HG02798 (cell line): ENCODE results near the gene TEX261.
A peak's percentile ranks its signal among the peaks of the same experiment; 100 is the strongest.
"Not testable (repeated sequence)": the region's sequence is repeated elsewhere in the genome, so short reads cannot be mapped to it uniquely, and the experiment has no call there.

Source experiments
- ATAC-seq: cut with Tn5 transposase; IDR thresholded peaks from one replicate; pipeline ENCODE4 v1.9.1; 2021; ENCODE audit warnings: mild to moderate bottlenecking; ENCODE audit not compliant: unreplicated experiment, poor library complexity

TEX261 gene

GRCh38 chr2:71000780-71001591 is 6.3 kb upstream of the TEX261 start:
- ATAC-seq: peak; percentile 93

GRCh38 chr2:70999931-71000330 is 5.3 kb upstream of the TEX261 start:
- ATAC-seq: not testable (repeated sequence)

DNA sequence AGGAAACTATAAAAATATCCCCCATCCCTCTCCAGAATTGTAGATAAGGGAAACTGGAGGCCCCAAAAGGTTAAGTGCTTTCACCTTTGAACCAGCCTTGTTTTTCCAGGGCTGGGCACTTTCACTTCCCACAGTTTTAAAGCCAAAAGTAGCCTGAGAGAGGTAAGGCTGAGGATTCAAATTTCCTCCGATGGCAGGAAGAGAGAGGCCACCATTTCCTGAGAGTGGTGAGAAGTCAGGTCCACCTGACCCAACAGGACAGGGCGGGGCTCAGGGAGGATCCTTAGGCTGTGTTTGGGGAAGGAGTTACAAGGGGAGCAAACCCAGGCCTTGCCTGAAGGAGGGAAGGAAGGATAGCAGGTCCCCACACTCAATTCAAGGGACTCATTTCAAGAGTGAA is 4.7 kb upstream of the TEX261 start:
- ATAC-seq: no peak

GRCh38 chr2:70998885-70999284 is 4.2 kb upstream of the TEX261 start:
- ATAC-seq: not testable (repeated sequence)

DNA sequence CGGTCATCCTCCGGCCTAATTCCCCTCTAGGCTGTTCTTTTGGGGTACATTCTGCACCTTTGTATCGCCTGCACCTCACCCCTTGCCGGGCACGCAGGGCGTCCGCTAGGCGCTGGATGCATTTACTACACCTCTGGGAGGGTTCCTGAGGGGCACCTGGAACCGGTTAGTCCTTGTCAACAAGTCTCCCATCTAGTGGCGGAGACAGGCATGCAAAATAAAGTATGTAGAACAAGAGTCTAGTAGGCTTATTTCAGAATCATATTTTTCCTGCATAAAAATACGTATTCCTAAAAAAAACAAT is 705 bp upstream of the TEX261 start:
- ATAC-seq: peak; percentile 36

DNA sequence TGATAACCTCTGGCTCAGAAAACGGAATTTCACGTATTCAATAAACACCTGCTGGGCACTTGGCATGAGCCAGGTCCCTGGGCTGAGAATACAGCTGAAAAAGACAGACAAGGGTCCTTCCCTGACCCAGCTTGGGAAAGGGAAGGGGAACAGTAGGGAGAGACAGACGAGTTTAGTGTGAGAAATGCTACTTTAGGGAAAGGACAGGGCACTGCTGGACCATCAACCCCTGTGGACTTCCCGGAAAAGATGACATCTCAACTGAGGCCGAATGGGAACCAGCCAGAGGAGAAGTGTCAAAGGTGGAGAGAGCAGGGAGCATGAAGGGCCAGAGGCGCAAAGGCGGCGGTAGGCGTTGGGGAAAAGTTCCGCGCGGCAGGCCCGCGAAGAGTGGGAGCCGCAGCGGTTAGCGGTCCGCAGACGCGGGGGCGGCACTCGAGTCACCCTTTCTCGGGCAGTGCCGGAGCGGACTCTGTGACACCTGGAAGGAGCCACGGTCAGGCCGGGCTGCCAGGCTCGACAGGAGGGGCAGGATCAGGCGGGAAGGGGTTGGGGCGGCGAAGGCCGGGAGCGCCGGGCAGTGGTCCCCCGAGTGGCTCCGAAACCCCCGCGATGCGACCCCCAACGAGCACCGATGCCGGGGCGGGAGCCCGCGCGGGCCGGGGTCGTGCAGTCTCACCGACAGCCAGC is 519 bp downstream of the TEX261 start:
- ATAC-seq: peak; percentile 31

DNA sequence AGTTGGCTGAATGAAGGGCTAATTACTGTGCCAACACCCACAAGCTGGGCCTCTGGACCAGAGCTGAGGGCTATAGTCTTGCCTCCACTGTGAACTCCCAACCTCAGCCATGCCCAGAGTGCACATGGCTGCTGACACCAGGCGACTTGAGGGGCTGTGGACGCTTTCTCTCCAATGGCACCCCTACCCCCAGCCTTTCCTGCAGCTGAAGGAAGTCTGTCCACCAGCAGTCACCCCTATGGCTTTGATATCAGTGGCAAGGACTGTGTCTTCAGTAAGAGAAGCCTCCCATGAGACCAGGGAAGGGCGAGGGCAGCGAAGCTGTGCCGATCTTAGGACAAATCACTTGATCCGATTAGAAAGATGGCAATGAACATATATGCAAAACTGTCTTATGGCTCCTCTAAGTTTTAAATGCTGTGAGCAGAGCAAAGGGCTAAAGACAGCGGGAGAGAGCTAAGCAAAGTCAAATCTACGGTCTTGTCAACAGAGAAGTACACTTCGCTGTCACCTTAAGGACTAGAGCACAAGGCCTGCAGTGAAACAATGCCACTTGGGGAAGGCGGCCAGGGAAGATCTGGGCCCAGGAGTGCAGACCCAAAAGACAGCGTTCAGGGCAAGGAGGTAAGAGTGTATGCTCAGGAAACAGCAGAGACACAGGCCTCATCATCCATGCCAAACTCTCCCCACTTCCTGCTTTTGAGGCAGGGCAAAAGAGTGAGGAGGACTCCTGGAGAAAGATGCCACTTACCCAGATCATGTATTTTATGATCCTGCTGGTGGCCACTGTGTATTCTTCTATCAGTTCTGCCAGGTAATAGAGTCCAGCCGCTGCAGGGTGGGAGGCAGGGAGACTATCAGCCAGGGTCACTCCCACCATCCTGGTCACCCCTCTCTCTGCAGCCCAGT is 1.5 kb downstream of the TEX261 start:
- no peak for ATAC-seq

GRCh38 chr2:70991742-70992141 is 2.9 kb downstream of the TEX261 start:
- ATAC-seq: no peak

DNA sequence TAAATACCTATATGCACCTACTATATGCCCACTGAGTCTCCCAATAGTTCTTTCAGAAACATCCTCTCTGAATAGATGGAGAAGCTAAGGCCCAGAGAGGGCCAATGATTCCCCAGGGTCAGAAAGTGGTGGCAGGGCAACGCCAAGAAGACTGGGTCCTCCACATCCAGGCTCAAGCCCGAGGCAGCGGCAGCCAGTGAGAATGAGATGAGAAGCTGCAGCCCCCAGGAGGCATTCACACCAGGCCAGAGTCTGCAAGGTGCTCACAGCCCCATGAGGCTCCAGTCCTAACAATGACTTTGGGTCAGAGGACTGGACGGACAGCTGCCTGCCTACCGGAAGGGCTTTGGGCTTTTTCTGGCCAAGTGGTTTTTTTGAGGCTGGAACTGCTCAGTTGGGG is 3.5 kb downstream of the TEX261 start:
- no peak for ATAC-seq

DNA sequence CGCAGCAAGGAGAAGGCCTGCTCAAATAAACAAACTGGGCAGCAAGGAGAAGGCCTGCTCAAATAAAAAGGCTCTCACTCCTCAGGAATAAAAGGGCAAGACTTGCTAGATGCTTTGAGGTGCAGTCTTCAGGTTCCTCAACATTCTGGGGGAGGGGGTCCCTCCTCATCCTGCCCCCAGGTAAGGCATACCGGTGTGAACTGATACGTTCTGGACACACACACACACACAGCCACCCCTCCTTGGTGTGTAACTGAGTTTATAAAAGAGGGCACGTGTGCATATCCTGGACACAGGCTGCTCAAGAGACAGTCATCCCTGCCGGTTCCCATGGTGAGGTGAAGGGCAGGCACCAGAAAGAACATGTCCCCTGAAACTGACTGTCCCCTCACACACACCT is 4.5 kb downstream of the TEX261 start:
- ATAC-seq: no peak

DNA sequence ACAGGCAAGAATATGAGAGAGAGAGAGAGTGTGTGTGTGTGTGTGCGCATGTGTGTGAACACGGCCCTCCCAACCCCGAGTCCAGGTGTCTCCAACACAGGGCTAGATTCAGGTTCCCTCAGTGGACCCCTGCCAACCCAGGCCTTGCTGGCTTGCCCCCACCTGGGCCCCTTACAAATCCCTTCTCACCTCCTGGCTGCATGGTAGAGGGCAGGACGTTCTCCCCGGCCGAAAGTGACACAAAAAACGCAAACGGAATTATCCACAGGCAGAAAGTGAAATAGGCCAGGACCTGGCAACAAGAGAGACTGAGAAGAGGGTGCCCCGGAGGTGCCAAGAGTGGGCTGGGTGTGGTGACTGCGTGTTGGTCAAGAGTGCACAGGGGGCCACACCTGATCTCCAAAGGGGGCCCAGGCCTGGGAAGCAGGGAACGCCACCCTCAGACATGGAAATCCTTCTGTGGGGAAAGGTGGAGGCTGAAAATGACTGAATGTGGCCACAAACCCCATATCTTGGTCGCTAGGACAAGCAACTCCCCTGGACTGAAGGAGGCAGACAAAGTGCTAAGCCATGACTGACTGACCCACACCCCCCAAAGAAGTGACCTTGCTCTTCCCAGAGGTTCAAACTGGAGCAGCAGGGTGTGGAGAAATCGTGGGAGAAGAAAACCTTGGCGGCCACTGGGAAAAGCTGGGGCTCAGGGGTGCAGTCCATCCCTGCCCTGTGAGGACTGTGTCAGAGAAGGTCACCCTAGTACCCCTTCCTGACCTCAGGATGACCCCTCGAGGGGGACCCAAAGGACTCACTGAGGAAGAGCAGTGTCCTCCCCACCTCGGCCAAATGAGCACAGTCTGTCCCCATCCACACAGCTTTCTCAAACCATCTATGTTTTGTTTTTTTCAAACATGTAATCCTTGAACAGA is 5.7 kb downstream of the TEX261 start:
- no peak for ATAC-seq

DNA sequence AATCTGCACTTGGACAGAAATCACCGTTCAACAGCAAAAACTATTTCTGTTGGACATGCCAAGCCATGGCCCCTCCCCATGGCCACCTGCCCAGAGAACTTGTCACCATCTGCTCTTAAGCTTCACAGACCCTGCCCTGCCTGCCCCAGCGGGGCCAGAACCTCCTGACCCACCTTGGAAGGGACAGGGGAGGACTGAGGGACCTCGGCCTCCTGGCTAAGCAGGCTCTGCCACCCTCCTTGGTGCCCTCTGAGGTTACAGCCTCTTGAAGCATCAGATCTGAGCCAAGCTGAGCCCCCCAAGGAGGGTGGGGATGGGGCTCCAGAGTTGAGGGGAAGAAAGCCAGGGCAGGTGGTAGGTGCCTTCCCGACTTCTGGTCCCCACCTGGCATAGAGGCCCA is 6.5 kb downstream of the TEX261 start:
- no peak for ATAC-seq

DNA sequence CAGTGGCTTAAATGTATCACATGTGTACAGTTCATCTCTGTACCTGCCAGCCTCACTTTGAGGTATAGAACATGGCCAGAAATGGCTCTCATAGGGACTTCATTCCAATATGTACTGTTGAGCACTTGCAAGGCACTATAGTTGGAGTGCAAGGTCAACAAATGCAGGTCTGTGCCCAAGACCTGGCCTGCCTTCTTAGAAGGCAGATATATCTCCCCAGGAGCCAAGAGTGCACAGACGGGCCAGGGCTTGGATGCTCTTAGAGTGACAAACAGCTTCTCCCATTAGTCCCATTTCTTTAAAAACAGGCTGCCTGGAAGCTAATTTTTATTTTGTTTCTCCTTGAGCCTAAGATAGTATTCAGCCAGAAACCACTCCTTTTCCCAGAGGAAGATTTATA is 7.3 kb downstream of the TEX261 start:
- no peak for ATAC-seq

DNA sequence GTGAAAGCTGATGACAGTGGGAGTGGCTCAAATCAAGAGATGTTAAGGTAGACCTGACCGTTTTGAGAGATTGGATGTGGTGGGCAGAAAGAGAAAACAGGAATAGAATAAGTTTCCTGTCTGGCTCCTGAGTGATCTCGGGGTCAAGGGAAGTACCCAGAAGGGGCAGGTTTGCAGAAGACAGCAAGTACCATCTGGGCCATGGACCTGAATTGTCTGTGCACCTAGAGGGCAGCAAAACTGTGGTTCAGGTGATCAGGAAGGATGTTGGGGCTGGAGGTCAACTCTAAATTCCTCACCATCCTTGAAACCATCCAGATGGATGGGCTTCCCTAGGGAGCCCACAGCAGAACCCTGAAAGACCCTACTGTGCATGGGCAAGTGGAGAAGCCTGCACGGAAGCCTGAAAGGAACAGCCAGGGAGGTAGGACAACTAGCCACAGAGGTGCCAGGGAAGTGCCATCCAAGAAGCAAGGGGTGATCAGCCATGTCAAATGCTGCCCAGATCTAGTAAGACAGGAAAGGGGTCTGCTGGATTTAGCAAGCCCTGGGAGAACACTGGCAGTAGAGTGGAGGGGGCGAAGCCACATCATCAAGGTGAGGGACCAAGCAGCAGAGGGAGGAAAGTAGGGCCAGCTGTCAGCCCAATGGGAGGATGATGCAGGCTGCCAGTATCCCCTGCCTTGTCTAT is 8.0 kb downstream of the TEX261 start:
- ATAC-seq: no peak

- no peak for ATAC-seq
Observed at GRCh38 chr2:70985956-70986355, 8.7 kb downstream of the TEX261 start.

DNA sequence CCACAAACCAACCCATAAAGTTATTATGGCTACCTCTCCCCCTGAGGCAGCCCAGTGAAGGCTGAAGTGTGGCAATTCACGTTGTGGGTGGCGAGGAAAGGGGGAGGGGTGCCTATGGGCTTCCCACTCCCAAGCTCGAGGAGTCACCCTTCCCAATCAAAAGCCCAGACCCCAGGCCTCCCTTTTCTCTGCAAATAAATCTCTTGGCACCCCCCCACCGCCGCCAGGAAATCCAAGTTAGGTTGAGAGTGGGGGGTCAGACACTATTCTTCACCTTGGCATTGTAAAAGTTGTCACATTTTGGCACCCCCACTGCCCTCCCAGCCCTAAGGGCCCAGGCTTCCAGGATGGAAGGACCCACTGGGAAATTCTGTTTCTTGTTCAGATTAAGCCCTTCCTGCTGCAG is 9.4 kb downstream of the TEX261 start:
- no peak for ATAC-seq

- ATAC-seq: peak; percentile 95
Observed at GRCh38 chr2:70984576-70985282, 9.9 kb downstream of the TEX261 start.

- no peak for ATAC-seq
Observed at GRCh38 chr2:70984228-70984575, 10.5 kb downstream of the TEX261 start.
